GM11168 (cell line): Measurements from ENCODE around the gene DPYD.

Experiments
- in situ Hi-C: fragments of 300-500 bp; cut with MboI; formaldehyde crosslinking; loops from one replicate; pipeline ENCODE4 v1.12.0; 2022; ENCODE audit warnings: low sequenced_read_pairs; ENCODE audit not compliant: unreplicated experiment

The DPYD gene

DNA sequence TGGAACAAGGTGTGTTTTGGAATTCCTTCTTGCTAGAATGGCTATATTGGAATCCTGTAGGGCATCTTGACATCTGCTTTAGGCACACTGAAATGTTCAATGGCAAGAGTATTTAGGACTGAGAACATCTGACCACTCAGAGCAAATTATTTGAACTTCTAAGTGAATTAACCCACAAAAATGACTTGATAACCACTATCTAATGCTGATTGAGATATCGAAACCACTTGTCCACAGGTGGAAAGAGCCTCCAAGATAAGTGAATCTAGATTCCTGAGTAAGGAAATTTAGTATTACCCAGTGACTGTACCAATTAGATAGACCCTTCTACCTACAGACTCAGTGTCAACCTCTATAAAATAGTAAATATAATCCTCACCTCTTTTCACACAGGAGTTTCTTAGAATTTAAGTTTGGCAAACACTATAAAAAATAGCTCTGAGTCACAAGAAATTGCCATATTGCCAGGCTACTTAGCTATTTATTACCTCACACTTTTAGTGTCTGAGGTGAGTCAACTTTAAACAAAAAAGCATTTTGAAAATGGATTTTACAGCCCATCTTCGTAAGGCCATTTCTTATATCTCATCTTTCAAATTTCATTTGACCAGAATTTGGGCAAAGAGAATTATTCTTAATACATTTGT, 777.5 kb downstream of the DPYD start:
- in situ Hi-C loops, result no loop called here

DNA sequence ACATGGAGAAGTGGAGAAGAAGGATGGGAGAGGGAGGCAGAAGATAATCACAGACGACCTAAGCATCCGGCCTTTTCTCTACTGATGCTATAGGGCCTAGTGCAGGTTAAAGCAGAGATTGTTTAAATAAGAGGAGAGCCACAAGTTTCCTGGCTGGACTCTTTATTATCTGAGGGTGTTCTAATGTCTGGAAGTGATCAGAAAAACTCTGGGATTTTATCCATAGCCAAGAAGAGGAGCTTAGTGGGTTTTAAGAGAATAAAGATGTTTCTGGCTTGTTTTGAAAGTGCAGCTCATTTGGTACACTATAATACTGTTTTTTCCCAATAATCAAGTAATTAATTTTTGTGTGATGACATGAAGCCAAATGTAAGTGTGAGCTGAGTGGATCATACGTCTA, 780.2 kb downstream of the DPYD start:
- in situ Hi-C loops, result no loop called here

DNA sequence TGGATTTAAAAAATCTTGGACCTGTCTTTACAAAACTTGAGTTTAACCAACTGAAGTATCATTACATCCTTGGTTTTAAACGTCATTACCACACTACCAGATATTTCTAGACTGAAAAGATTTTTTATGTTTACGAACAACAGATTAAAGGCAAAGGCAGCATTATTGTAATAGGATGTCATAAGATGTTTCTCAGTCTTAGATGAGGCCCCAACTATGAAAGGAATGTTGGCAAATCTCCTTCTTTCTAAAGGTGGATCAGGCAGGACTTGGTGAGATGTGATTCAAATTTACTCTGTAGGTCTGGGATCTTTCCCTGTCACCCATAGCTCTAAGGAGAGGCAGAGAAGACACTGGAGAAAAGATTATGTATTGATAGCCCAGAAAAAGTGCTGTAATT, 781.3 kb downstream of the DPYD start:
- in situ Hi-C loops, result no loop called here

DNA sequence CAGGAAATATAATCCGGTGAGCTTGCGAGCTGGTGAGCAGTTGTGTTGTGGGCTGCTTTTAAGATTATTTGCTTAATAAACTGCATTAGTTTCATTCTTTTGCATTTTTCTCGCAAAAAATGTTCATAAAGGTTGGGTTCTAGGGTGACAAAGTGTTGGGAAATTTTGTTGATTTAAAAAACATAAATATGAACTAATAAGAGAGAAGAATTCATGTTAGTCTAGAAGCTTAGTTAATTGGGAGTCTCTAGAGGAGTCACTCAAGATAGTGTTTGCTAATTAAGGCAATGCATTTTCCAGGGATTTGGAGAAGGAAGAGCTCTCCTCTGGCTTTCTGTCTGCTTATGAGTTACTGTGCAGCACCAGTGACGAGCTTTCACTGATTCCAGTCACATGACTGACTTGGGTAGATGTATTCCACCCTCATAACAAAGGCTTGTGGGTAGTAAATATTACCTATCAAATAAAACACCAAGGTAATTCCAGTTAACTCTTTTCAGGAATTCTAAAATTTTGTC, 782.3 kb downstream of the DPYD start:
- in situ Hi-C loops, result no loop called here

DNA sequence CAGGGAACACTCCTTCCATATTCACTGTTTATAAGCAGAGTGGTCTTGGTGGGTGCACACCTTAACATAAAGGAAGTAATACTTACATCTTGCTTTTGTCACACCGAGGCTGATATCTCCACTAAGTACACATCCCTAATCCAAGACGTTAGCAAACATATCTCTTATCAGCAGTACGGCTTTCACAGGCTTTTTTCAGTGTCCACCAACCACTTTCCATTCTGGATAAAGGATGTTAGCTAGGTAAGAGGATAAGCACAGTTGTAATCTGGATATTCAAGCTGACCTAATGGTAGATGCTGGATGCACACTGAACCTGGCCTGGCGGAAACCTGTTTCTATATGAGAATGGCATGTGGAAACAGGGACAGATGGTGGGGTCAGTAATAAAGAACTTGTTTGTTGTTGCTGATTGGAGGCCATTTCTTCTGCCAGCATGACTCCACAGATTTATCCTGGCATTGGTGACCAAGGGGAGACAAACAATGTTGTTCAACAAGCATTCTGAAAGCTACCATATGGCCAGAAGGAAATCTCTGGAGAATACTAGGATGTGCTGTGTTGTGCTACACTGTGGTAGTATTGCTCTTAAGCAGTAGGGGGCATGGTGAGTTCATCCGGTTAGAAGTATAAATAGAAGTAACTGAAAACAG, 782.8 kb downstream of the DPYD start:
- in situ Hi-C loops, result no loop called here

DNA sequence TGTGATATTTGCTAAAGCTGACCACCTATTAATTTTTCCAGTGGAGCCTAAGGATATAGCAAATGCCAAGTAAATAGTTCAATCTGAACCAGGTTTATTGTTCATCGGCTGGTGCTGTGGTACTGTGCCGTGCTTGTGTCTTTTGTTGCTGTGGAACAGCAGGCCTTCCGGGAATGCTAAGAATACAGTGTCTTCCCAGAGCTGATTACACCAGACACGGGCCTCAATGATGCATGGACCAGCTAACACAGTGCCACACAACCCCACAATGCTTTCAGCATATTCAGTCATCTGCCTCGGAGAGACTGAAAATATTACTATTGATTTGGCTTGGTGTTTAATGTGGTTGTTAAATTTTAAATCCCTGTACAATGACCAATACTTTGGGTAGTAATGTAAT, 783.8 kb downstream of the DPYD start:
- in situ Hi-C loops, result no loop called here

DNA sequence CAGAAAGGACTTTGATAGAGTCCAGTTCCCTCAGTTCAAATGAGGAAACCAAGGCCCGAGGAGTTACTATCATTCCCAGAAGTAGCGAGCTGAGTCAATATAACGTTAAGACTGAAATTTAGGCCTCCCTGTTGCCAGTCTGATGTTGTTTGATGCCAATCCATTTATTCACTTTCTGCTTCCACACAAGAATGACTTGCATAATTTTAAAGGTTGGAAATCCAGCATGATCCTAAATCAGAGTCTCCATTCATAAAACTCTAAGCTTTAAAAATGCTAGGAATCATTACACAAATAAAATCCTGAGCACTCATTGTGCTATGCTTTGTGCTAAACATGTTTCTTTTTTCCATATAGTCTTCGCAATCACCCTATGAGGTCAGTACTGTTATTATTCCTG, 784.9 kb downstream of the DPYD start:
- in situ Hi-C loops, result no loop called here

DNA sequence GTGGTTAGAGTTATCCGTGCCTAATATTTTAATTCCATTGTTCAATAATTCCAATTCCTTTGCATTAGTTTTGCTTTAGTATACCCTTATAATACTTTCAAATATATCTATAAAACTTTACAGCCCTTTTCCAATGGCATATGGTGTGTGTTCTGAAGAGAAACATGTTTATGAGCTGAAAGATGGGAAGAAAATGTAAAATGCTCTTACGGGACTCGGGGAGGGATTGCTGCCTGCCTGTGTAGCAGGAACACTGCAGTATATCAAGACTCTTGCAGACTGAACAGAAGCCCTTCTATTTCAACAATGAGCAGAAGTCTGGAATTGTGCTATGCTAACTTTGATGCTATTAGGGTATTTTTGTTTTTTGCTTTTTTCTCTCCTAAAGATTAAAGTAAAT, 792.4 kb downstream of the DPYD start:
- in situ Hi-C loops, result no loop called here

DNA sequence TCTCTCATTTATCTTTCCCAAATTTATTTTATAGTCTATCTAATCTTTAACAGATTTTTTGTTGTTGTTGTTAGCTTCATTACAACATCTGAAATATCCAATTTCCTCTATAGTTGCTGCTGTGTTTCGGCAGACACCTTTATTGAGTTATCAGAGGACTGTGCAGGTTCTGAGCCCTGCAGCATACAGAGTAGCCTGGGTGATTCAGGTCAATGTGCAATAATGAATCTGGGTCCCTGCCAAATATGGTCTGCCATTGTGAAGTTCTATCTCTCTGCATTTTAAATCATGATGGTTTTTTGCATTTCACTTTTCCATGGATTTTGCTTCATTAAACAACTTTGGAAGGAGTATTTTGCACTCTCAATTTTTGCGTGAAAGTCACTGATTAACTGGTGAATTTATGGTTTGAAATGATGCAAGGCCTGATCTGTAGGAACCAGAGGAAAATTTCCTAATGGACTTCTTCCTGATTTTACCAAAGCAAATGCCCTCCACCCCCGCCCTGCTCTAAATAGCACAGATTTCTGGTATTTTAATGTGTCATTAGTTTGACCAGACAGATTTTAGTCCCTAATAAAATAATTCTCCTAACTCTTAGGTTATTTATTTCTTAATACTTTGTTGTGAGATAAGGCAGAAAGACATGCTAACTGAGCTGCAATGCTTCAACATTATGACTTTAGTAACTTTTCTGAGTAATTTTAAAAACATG, 797.0 kb downstream of the DPYD start:
- in situ Hi-C loops, result no loop called here

DNA sequence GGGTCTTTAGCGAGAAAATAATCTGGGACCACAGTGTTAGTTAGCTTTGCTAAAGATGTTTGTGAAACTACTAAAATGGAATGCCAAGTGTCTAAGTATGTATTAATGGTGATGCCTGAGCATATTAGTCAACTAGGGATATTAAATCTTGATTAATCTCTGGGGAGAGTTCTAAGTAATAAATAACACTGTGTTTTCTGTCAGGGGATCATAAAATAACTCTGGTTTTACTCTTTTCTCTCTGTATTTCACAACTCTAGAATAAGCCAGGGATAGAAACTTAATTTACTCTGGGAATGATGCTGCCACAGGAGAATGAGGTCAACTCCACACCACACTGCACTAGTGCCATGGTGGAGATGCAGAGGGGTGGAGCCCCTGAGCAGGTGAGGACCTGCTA, 800.0 kb downstream of the DPYD start:
- in situ Hi-C loops, result no loop called here

DNA sequence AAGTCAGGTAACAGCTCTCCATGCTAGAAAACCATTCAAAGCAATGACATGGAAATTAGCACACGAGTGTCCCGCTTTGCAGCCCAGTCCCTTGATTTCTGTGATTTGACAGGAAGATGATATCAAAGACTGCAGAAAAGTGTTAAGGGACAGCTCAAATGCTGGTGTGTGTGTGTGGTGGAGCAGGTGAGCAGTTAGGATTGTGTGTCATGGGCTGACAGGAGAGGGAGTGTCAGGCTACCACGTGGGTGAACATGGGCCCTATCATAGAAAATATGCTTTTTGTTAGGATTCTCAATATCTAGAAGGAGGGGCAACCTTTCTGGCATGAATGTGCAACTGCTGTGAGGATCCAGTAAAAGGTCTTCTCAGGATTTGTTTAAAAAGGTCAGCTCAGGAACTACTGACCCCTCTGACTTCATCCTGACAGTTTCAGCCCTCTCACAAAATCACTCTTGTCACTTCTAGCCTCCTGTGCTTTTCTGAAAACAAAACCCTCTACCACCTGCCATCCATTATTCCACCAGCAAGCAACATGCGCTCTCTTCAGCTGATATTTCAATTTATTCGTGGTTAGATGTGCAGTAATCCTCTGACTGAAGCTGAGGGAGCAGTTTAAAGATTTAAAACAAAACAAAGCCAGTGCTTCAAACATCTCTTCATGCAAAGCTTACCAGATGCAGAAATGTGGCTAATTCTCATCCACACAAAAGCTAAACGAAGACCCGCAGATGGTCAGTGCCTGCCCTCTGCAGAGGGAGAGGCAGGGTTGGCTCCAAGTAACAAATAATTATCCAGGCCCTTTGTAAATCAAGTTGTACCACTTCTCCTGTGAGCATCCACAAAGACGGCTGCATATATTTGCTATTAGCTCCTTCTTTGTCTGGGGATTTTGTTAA, 801.3 kb downstream of the DPYD start:
- in situ Hi-C loops, result no loop called here

DNA sequence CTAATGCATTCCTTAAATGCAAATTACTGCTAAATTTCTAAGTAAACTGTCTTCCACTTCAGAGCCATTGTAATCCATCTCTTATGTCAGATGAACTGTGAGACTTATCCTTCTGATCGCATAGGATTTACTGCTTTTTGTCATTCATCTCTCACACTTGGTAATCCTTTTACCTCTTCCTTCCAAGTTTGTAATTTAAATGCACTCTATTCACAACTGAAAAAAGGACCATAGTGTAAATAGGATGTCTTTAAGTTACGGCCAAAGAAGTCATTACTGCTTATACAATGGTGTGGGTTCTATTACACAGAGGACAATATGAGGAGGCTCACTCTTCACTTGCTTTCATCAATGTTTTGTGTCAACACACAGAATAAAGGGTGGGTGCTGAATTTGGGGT, 806.0 kb downstream of the DPYD start:
- in situ Hi-C loops, result no loop called here

DNA sequence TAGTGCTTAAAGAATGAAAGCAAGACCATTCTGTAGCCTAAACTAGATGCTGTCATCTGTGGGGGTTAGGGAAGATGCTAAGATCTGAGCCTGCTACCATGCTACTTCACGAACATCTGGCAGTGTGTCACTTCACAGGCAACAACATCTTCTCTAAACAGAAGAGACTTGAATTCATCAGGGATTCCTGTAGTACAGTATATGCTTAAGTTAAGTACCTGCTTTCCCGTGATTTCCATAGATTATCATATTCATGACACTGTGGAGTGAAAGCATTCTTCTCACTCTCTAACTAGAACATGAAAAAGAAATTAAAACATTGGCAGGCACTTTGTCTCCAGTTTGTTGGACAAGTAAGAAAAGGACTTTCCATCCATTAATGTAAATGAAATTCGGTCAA, 808.4 kb downstream of the DPYD start:
- in situ Hi-C loops, result no loop called here

DNA sequence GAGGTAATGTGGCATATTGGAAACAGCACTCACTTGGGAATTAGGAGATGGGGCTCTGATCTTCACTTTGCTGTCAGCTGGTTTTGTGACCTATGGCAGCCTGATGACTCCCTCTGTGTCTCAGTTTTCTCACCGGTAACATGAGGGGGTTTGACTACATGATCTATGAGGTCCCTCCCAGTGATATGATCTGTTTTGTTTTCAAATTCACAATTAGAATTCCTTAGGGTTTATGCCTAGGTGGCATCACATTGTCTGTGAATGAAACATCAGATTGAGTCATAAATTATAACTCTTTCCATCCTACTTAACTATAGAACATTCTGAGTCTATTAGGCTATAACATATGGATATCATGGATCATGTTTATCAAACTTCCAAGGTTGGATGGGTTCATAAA, 812.7 kb downstream of the DPYD start:
- in situ Hi-C loops, result no loop called here

DNA sequence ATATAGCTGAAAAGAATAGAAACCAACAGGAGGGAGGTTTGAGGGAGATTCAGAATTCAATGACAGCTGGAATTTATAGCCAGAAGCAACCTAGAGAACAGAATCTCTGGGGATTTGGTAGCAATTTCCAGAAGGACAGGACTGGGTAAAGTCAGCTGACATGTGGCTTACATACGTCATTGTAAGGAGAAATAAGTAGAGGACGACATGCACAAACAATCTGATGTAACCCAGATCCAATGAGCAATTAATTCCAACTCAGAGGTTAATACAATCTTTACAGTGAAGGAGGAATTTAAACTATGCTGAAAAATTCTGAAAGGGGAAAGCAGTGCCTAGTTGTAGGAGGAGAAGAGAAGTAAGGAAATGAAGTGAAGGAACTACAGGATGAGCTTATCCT, 815.3 kb downstream of the DPYD start:
- in situ Hi-C loops, result no loop called here

DNA sequence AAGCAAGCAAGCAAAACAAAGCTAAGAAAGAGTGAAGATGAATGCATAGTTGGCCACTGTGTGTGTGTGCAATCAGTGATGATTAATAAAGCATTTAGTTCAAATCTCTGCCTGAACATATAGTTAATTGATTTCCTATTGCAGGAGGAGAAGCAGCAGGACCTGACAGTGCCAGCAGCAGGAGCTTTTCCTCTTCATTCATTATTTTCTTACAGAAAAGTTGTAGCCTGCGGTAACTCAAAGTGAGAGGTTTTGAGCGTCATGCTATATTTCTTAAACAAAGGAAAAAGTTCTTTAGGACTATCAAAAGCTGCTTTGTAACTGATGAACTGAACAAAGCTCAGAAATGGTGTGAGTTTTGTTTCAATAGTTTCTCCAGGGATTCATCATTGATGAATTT, 819.3 kb downstream of the DPYD start:
- in situ Hi-C loops, result no loop called here

DNA sequence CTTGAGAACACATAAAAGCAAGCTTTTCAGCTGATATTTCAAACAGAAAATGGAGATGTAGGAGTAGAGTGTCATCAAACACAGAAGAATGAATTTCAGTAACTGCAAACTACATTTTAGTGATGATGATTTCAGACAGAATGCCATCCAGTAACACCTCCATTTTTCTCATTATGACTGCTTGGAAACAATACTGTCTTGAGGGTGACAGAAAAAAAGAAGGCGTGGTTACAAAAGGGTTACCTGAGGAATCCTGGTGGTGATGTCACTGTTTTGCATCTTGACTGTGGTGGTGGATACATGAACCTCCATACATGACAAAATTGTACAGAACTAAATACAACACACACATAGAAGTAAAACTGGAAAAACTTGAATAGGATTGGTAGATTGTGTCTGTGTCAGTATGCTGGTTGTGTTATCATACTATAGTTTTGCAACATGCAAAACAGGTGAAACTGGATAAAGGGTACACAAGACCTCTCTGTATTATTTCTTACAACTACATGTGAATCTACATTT, 823.4 kb downstream of the DPYD start:
- in situ Hi-C loops, result no loop called here

DNA sequence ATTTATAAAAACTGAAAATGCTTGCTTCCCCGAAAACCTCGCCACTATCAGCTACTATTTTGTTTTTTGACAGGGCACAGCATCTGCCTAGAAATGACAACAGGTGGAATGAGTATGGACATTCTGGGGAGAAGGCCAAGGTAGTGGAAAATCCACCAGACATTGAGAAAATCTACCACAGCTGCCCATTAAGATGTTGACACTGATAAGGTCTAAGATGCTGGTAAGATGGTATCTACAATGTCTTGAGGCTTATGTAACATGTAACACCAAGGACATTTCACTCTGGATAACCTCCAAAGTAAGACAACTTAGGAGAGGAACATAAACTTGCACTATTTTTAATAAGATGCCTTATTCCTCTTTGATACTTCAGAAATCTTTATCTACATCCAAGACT, 825.1 kb downstream of the DPYD start:
- in situ Hi-C loops, result no loop called here

DNA sequence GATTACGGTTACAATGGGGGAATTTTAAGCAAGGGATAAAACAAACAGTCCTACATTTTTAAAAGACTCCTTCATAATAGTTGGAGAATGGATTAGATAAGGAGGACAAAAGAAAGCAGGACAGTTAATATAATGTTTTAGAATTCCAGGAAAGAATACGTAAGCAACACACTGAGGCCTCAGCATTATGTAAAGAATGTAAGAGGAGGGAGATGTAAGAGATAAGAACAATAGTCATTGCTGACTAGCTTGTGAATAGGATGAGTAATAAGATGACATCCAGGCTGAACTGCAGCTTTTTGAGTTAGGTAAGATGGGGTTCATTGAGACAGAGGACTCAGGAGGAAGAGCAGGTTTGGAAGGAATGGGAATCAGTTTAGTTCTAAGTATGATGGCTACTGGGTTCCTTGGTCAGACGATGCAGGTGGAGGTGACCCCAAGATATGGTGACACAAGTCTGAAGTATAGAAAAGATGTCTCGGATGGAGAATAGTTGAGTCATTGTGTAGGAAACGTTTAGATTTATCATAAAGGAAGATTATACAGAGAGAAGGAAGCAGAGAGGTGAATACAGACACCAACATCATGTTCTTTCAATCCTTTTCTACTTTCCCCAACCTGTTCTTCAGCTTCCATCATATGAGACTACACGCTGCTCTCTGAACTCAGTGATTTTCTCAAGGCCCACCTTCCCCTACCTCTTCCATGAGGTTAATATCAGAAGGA, 826.4 kb downstream of the DPYD start:
- in situ Hi-C loops, result no loop called here

DNA sequence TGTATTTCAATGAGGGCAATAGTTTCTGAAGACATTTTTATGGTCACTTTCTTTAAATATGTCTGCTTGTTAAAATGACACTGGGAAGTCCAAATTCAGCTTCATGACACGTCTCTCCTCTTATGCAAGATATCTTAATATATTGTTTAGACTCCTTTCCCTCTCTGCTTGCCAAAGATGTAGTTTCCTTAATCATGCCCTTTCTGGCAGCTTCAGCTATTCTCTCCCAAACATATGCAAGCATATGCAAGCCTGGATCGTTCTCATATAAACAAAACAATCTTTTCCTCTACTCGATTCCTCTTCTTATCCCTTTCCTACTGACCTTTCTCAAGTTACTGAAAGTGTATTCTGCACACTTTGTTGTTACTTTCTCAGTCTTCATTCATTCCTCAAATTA, 827.1 kb downstream of the DPYD start:
- in situ Hi-C loops, result no loop called here
